Measurements from ENCODE around the gene MTERF4.

The MTERF4 gene

DNA sequence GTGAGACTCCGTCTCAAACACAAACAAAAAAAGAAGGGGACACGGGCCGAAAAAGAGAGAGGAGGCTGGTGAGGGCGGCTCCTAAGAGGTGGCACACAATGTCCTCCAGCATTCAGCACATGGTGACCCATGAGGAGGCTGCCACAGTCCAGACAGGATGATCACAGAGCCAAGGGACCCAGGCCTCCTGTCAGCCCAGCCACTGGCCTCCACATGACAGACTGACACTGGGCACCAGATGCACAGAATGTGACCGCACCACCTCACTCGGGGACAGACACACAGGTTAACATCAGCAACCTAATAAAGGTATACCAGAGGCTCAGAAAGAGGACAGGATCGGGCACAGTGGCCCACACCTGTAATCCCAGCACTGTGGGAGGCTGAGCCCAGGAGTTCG, 26.2 kb upstream of the MTERF4 start:
- DNase-seq (ENCODE audit: low read depth), result no peak

DNA sequence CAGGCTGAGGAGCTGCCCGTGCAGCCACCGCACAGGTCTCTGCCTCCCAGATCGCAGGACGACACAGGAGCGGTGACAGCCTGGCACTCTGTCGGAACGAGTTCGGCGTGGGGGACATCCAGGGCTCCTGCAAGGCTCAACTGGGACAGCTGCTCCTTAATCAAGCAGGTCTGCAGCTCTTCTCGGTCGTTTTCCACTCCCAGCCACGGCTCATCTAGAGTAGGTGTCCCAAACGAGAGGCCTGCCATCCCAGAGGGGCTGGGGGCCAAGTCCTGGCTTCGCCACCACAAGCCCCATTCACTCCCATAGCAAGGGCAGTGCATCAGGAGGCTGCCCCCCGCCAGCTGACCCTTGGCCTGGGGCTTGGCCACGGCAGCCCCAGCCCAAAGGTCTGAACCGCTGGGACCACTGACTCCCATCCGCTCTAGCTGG, 24.7 kb upstream of the MTERF4 start:
- no peak for TF ChIP-seq CTCF (IDR thresholded peaks at IDR 0.05; ENCODE audit: insufficient read depth, low read depth, low read length, missing control alignments)
- DNase-seq (ENCODE audit: low read depth), result no peak
- peak overlapping the region; percentile 0; the same call in 1 of the 2 replicates for H3K4me3 ChIP-seq (ENCODE audit: low read depth, low read length)

More for the DNA sequence above, 26.2 kb upstream of the MTERF4 start:
- H3K4me3 ChIP-seq (ENCODE audit: low read depth, low read length), result no peak overlapping the region
- TF ChIP-seq CTCF (IDR thresholded peaks at IDR 0.05; ENCODE audit: insufficient read depth, low read depth, low read length, missing control alignments), result no peak

DNA sequence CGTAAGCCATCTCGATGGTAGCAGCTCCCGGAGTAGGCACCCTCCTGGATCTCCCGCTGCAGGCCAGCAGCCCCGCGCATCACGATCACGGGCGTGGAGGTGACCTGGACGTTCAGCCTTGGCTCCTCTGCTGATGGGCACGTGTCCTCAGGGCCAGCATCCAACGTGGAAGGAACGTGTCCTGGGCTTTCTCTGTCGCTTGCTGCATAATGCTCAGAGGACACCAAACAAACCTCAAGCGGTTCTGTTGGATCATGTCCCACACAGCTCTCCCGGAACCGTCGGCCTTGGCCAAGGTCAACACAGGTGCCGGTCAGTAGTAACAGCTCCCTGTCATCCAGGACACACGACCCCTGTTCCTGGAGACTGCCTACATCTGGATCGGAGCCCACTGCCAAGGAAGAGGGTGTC, 24.1 kb upstream of the MTERF4 start:
- TF ChIP-seq CTCF (IDR thresholded peaks at IDR 0.05; ENCODE audit: insufficient read depth, low read depth, low read length, missing control alignments), result no peak
- H3K4me3 ChIP-seq (ENCODE audit: low read depth, low read length), result peak overlapping the region; percentile 46
- no peak for DNase-seq (ENCODE audit: low read depth)

DNA sequence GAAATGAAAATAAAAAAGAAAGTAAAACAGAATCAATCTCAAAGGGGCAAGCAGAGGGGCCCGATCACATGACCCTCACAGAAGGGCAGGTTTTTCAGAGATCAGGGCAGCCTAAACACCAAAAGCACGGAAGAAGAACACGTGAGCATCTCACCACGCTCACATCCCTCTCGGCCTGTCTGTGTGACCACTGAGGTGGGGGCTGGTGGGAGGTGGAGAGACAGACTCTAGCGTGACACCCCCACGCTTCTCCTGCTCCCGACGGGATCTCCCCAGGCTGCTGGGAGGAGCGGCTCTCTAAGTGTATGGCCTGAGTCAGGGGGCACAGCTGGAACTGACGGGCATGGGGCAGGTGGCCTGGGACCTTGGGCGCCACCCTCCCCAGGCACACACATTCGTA, 23.5 kb upstream of the MTERF4 start:
- DNase-seq (ENCODE audit: low read depth), result no peak
- peak overlapping the region; percentile 46 for H3K4me3 ChIP-seq (ENCODE audit: low read depth, low read length)
- no peak for TF ChIP-seq CTCF (IDR thresholded peaks at IDR 0.05; ENCODE audit: insufficient read depth, low read depth, low read length, missing control alignments)

GRCh38 chr2:241123816-241124536, 21.9 kb upstream of the MTERF4 start:
- no peak for DNase-seq (ENCODE audit: low read depth)
- H3K4me3 ChIP-seq (ENCODE audit: low read depth, low read length), result no peak overlapping the region
- TF ChIP-seq CTCF (IDR thresholded peaks at IDR 0.05; ENCODE audit: insufficient read depth, low read depth, low read length, missing control alignments), result no peak

DNA sequence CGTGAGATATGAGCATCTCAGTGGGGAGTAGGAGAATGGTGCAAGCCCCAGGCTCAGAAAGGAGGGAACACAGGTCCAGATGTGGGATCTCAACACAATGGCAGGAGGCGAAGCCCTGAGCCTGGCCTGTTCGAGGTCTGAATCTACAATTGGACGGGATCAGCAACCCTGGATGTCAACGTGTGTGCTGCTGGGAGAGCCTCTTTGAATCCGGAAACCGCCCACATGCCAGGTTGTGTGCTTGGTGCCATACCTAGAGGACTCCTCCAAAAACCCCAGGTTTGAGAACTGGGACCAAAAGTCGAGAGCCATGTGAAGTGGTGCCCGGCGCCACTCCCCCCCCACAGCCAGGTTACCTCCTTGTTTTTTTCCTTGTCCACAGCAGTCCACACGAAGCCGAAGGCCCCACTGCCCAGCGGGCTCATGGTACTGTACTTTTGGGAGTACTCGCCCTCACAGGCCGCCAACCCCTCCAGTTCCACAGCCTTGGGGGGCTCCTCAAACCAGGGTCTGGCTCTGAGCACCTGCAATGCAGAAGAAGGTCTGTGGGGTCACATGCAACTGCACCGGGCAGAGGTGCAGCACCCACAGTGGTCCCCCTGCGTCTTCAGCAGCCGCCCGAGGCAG, 20.4 kb upstream of the MTERF4 start:
- no peak for DNase-seq (ENCODE audit: low read depth)
- no peak overlapping the region for H3K4me3 ChIP-seq (ENCODE audit: low read depth, low read length)
- no peak for TF ChIP-seq CTCF (IDR thresholded peaks at IDR 0.05; ENCODE audit: insufficient read depth, low read depth, low read length, missing control alignments)

Data from GM12865 (cell line).